ENCODE results near the gene DNAJC4.
A peak's percentile ranks its signal among the peaks of the same experiment; 100 is the strongest.

Gene DNAJC4

DNA sequence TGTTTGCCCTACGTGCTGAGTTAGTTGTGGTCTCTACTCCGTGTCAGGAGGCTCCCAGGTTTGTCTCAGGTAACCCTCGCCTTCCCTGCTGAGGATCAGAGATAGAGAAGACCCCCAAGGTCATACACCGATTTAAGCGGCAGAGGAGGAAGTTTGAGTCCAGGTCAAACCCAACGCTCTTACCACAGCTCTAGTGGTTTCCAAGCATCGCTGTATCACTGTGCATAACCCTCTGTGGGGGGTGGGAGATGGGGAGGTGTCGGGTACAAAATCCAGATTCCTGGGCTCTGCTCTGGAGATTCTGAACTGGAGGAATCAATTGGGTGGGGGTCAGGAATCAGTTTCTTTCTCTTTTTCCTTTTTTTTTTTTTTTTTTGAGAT lies 627 bp downstream of the DNAJC4 start:
- no peak for DNase-seq

DNA sequence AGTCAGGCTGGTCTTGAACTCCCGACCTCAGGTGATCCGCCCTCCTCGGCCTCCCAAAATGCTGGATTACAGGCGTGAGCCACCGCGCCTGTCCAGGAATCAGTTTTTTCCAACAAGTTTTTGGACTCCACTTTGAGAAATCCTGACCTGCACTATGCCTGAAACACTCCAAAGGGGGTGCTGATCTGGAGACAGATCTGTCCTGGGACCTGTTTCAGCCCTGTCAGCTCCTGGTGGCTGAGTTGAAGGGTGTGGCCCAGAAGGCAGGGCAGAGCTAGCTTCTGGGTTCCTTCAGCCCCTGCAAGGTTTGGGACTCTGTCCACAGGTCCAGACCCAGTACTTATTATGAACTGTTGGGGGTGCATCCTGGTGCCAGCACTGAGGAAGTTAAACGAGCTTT lies 1.2 kb downstream of the DNAJC4 start:
- no peak for DNase-seq

DNA sequence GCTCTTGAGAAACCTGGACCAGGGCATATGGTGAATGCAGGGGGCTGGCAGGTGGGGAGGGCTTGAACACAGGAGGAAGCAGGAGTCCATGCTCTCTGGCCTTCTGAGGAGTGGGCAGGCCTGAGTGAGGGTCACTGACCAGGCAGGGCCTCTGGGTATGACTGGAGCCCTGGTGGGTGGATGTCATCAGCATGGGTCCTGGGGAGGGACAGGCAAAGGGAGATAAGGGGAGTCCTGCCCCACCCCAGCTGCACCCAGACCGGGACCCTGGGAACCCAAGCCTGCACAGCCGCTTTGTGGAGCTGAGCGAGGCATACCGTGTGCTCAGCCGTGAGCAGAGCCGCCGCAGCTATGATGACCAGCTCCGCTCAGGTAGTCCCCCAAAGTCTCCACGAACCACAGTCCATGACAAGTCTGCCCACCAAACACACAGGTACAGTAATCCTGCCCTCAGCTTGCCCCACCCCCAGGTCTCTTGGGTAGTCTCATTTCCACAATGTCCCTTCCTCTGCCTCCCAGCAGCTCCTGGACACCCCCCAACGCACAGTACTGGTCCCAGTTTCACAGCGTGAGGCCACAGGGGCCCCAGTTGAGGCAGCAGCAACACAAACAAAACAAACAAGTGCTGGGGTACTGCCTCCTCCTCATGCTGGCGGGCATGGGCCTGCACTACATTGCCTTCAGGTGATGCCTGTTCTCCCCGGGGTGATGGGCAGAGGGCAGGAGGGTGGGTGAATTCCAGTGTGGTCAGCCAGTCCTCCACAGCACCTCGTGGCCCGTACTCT lies 2.0 kb downstream of the DNAJC4 start:
- DNase-seq = no peak

DNA sequence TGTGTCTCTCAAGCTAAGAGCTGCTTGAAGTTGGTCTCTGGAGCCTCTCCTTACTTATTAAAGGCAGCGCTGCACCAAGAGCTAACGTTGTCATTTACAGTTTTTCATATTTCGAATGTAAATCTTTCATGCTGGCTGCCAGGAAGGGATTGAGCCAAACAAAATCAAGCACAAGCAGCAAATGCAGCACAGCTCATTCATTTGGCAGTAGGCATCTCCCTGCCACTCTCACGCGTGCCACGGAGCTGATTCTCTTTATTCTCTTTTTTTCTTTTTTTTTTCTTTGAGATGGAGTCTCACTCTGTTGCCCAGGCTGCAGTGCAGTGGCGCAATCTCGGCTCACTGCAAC lies 2.6 kb downstream of the DNAJC4 start:
- no peak for DNase-seq

DNA sequence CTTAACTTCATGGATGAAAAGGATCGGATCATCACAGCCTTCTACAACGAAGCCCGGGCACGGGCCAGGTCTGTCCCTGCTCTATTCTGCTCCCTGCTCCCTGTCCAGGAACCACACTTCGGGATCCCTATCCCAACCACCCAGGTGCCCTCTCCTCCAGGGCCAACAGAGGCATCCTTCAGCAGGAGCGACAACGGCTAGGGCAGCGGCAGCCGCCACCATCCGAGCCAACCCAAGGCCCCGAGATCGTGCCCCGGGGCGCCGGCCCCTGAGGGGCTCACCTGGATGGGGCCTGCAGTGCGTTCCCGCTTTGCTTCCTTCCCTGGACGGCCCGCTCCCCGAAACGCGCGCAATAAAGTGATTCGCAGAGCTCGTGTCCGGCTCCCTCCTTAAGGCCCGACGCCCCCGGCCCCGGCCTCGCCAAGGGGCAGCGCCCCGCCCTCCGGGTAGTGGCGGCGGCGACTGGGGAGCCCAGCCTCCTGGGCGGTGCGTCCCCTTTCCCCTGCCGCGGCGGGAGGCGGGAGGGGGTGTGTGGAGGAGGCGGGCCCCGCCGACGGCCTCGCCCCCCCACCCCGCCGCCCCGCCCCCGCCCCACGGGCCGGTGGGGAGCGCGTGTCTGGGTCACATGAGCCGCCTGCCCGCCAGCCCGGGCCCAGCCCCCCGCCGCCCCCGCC lies 3.7 kb downstream of the DNAJC4 start, which contains the start of gene VEGFB:
Gene VEGFB (plus strand): TSS at position 672 of the 674 bp plus-strand sequence. CDS start 250 bp downstream, outside the sequence.
- DNase-seq = peak in 1 of 2 experiments; percentile 37

DNA sequence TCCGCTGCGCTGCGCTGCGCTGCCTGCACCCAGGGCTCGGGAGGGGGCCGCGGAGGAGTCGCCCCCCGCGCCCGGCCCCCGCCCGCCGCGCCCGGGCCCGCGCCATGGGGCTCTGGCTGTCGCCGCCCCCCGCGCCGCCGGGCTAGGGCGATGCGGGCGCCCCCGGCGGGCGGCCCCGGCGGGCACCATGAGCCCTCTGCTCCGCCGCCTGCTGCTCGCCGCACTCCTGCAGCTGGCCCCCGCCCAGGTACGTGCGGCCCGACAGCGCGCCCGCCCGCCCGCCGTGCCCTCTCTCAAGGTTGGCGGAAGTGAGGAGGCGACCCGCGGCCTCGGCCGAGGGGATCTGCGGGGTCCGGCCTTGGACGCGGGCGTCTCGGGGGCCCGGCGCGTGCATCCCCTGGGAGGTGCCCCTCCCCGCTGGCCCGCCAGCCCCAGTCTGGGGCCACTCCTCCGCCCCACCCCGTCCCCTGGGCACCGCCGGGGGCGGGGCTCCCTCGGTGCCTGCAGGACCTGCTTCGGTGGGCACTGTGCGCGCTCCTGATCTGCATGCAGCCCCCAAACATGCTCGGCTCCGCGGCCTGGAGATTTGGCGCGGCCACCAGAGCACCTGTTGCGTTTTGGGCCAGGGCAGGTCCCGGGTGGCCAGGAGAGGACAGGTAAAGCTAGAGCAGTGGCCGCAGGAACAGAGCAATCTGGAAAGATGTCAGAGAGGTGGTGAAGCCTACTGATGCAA lies 4.5 kb downstream of the DNAJC4 start:
- peak in 1 of 2 experiments; percentile 33 for DNase-seq

DNA sequence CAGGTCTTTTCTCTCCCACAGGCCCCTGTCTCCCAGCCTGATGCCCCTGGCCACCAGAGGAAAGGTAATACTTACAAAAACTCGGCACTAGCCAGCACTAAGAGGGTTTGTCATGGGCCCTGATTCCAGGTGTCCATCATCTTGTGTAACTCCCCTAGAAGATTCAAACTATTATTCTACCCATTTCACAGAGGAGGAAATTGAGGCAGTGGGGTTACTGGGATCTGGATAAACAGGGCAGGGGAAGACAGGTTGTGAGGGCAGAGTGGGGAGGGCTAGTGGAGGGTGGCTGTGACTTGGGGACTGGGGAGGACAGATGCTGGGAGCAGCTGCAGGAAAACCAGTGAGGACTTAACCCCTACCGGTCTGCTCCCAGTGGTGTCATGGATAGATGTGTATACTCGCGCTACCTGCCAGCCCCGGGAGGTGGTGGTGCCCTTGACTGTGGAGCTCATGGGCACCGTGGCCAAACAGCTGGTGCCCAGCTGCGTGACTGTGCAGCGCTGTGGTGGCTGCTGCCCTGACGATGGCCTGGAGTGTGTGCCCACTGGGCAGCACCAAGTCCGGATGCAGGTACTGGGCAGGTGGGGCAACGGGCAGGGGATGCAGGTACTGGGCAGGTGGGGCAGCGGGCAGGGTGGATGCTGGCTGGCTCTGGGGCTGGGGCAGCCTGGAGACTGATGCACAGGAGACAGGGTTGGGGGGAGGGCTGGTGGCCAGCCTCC lies 5.3 kb downstream of the DNAJC4 start:
- DNase-seq = no peak

DNA sequence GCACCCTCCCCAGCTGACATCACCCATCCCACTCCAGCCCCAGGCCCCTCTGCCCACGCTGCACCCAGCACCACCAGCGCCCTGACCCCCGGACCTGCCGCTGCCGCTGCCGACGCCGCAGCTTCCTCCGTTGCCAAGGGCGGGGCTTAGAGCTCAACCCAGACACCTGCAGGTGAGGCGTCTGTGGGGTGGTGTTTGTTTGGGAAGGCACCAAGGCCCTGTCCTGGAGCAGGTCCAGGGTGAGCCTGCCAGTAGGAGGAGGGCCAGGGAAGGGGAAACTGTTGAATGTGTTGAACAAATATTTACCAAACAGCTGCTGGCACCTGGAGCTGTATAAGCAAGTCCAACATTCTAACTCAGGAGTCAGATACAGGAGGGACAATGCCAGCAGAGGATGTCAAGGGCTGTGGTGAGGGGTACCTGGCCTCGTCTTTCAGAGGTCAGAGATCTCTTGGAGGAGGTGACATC lies 7.2 kb downstream of the DNAJC4 start:
- no peak for DNase-seq

DNA sequence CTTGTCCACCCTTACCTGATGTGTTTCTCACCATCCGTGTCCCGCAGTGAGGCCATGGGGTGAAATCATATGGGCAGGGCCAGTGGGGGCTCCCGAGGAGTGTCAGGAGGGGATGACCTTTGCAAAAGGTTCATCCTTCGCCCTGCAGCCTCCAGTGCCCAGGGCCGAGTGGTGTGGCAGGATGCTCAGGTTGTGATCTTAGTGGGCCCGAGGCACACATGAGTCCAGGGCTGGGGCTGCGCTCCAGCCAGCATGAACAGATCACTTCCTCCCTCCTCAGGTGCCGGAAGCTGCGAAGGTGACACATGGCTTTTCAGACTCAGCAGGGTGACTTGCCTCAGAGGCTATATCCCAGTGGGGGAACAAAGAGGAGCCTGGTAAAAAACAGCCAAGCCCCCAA lies 7.7 kb downstream of the DNAJC4 start:
- no peak for DNase-seq

DNA sequence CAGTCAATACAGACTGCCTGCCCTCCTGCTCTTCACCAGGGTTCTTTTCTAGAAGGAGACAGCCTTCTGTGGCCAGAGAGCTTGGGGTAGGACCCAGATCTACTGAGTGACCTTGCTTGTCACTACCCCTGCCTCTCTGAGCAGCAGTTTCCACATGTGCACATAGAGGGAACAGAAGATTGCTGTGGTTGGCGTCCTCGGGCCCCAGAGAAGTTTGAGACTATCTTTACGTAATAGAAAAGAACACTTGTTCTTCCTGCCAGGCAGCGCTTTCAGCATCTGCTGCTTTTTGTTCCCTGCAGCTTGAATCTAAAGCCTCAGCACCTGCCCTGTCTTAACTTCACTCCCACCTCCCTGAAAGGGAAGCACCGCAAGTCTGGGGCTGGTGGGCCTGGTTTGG lies 8.7 kb downstream of the DNAJC4 start:
- no peak for DNase-seq

DNA sequence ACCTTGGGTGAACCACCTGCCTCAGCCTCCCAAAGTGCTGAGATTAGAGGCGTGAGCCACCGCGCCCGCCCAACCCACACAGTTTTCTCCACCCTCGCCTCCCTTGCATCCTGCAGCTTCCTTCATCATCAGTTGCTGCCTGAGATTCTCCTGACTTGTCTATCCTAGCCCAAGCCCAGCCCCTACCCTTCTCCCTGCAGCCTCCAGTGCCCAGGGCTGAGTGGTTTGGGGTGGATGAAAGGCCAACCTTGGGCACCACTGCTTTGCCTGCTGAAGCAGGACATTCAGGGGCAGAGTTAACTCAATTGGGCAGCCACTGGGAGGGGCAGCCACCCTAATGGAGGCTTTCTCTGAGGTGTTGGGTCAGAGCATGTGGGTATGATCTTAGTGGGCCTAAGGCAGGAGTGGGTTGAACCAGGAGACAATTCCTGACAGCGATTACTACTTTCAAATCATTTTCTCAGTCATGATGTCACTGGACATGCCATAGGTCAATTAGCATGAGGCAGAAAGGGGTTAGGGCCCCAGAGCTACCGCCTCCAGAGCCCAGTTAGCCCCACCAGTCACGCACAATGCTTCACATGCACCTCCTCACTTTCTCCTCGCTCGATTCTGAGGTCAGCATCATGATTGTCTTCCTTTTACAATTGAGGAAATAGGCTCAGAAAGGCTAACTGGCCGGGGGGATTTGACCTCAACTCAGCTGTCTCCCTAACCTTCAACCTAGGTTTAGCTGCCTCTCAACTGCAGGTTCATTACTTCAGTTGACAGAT lies 9.5 kb downstream of the DNAJC4 start:
- no peak for DNase-seq

DNA sequence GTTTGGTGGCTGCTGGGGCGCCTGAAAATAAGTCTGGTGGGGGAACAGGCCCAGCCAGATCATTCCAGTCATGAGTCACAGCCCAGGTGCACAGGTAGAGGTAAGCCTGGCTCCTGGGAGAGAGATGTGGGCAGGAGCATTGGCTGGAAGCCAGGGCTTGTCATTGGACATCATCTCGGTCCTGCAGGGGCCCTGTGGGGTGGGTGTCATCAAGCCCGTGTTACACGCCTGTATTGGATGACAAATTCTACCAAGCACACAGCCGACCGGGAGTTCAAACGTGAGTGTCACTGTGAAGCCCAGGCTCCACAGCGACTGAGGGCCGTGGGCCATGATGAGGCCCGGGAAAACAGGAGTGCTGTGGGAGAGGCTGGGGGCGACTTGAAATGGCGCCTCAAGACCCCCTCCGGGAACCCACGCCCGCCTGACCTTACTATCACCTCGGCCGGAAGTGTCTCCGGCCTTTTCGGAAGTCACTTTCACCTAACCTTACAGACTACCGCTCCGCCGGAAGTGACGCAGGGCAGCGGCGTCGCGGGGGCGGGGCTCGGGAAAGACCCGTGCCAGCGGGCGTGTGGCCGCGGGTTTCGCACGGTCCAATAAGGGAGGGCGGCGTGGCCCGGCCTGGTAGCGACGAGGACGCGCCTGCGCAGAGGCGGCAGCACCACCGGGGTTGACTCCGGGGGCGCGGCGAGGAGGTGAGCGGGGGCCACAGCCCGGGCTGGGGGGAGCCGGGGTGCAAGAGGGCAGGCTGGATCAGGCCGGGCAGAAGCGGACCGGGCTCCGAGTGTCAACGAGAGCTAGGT lies 10.3 kb downstream of the DNAJC4 start, which contains the start of gene FKBP2:
Gene FKBP2 (plus strand): TSS at position 661 of the 806 bp plus-strand sequence. CDS start 1,293 bp downstream, outside the sequence.
- peak; percentile 87 to 90 for DNase-seq

DNA sequence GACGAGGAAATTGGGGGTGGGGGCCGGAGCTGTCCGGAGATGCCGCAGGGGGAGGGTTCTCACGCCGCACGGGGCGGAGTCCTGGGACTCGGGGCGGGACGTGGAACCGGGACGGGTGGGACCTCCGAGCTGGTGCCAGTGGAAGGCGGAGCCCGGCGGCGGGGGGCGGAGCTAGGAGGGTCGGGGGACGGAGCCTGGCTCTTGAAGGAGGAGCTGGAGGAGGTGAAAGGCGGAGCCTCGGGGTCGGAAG lies 10.8 kb downstream of the DNAJC4 start:
- DNase-seq = peak; percentile 91 to 95

DNA sequence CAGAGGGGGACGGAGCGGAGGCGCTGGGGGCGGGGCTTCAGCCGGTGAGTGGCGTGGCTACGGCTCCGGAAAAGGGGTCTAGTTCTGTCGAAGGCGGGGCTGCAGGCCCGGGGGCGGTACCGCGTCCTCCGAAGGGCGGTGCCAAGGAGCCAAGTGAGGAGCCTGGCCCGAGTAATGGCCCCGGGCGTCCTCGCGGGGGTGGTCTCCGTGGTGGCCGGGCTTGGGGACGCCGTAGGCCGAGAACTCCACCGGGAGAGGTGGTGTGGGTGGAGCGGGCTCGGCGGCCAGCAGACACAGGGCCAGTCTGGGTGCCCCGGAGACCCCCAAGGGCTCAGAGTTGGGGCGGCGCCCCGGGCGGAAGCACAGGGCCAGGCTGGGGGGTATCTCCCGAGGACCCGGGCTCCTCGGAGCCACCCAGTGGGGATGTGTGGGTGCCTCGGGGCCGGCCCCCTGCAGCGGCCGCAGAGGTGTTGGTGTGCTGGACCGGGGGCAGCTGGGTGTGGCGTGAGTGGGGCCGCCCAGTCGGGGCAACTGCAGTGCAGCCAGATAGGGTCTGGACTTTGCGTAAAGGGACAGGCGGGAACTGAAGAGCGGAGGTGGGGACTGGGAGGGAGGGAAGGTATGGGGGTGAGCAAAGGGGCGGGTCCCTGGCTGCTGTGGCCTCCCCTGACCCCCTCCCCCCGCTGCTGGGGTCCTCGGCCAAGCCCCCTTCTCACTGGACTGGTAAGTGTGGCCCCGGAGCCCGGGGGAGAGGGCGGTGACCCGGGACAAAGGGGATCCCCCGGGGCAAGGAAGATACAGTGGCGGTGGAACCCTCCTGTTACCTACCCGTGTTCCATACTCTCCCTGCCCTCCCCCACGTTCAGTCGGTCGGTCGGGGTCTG lies 11.4 kb downstream of the DNAJC4 start:
- DNase-seq = peak in 1 of 2 experiments; percentile 52

DNA sequence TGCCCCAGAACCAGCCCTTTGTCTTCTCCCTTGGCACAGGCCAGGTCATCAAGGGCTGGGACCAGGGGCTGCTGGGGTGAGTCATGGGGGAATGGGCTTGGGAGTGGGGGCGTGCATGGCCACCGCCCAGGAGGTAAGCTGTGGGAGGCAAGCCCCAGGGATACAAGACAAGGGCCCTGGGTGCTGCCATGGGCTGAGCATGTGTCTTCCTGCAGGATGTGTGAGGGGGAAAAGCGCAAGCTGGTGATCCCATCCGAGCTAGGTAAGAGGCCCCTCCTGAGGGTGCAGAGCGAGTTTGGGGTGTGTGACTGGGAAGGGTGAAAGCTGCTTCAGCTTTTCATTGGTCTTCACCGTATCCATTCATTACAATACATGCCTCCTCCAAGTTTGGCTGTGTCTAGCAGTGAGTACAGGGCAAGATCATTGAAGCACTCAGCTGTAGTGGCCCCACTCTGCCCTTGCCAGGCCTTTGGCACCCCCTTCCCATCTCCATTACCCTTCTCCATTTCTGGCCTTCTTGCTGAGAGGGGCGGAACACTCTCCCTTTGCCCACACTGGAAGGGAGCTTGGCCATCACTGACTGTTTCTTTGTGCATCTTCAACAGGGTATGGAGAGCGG lies 13.0 kb downstream of the DNAJC4 start:
- no peak for DNase-seq

DNA sequence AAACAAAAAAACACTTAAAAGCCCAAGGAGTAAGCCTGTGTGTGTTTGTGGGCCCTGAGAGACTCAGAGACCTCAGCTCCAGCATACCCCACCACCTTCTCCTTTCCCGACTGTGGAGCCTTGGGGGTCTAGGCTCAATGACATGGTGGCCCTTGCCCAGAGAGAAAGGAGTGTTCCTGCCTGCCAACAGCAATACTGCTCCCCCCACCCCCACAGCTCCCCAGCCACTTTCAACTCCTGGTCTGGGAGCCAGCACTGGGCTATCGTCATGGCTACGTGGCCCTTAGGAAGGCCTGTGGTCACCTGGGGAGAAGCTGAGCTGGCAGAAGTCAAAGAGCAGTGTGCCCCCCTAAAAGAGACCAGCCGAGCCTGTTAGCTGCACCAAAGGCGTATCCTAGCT lies 13.8 kb downstream of the DNAJC4 start:
- DNase-seq = no peak

DNA sequence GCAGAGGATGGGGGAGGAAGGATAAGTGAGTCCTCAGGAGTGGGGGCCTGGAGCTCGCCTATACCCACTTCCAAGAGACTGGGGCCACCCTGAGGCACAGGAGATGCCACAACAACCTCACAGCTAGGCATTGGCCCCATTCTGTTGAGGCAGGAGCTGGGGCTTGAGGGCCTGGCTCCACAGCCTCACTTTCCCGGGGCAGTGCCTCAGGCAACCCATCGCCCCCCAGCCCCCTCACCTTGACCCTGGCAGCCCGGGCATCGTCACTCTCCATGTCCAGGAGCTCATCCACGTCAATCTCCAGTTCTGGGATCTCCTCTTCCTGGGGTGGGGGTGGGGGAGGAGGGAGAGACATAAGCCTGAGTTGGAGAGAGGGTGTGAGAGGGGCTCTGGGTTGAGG lies 14.6 kb downstream of the DNAJC4 start:
- no peak for DNase-seq

DNA sequence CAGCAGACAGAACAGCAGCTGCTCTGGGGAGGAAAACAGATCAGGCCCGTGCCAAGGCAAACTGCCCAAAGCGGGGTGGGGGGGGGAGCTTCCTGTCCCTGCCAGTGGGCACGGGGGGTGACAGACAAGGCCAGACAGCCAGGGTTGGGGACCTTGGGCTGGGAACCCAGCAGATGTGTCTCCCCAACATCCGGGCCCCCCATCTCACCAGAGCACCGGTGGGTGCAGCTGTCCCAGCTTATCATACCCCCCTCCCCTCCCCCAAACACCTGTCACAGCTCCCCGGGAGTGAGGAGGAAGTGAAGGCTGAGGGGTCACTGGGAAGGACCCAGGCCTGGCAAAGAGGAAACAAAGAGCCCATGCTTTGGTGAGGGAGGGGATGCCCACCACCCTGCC lies 15.1 kb downstream of the DNAJC4 start:
- DNase-seq = peak in 1 of 2 experiments; percentile 39

DNA sequence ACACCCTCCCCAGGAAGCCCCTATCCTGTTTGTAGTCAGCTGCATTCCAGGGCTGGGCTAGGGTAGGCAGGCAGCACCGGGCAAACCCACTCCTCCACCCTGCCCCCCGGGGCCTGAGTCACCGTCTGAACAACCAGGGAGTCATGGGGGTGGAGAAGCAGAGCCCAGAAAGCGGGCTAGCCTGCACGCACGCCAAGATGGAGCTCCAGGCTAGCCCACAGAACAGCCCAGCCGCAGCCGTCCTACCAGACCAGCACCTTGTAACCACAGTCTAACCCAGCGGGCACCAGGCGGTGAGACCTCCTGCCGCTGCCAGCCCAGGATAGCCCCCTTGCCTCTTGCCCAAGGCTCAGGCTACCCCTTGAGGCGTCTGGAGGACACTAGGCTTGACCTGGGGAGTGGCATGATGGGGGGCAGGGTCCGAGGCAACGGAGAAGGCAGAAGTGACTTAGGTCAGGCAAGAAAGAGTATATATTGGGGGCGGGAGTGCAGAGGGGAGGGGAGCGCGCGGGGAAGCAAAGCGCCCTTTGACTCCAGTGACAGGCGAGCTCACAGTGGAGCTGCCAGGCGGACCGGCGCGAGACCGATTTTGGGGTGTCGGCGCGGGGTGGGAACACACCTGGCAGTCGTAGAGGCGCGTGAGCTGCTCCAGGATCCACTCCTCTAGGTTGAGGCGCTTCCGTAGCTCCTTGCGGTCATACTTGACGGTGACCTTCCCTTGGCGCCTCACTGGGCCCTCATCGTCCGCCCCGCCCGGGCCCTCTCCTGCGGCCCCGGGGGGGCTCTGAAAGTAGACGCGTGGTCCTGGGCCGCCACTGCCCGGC lies 15.7 kb downstream of the DNAJC4 start:
- peak; percentile 64 to 76 for DNase-seq
